Measurements from ENCODE around the gene RERE. TPM values are rescaled to one million over a fixed set of nuclear protein-coding genes. Genes with fewer than 3 reads are reported as not detected.

Gene RERE
- total RNA-seq, 1 experiment from 2014 or later: 40.6 TPM

DNA sequence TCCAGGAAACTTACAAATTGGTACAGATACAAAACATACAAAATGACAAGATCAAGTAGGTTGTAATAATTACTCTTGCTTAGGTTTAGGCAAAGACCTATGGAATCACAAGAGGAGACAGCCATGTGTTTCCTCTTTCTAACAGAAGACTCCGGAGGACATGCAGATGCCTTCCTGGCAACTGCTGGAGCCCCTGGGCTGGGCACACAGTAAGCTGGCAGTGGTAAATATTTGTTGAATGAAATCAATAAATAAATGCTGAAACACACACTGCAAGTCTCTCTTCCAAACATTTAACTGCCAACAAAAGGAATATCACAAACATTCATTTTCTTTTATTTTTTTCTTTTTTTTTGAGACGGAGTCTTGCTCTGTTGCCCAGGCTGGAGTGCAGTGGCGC, 350.1 kb downstream of the RERE start:
- H4K20me1 ChIP-seq (ENCODE audit: insufficient read depth): no peaks in the 10 kb centered on the region
- TF ChIP-seq FOSL1 (IDR thresholded peaks at IDR 0.05; ENCODE audit: low read depth): no peak
- no peak for TF ChIP-seq ELF1 (IDR thresholded peaks at IDR 0.05; ENCODE audit: borderline replicate concordance, low read depth)
- no peaks in the 10 kb centered on the region for H3K9me3 ChIP-seq (ENCODE audit: control insufficient read depth in 1 of 2, insufficient read depth in 1 of 2, low read depth in 1 of 2, low read length in 2 of 2)
- no peak overlapping the region for H3K9ac ChIP-seq (ENCODE audit: low read length)
- intact Hi-C loops (cut with micrococcal nuclease): no loop called here
- no TSS peak for BruUV-seq (replicated peaks)
- peaks cover 28% of the 10 kb centered on the region in 2 experiments for H3K4me1 ChIP-seq (ENCODE audit: control insufficient read depth in 1 of 2, insufficient read depth in 2 of 2, low read length in 2 of 2)
- no peaks in the 10 kb centered on the region for H3K27me3 ChIP-seq (ENCODE audit: insufficient read depth, low read length)
- no peak overlapping the region for H3K4me2 ChIP-seq (ENCODE audit: low read length)
- no peaks in the 10 kb centered on the region for H3K9me2 ChIP-seq (ENCODE audit: insufficient read depth)
- no peak overlapping the region for H2AFZ ChIP-seq (ENCODE audit: low read depth, low read length, poor library complexity, severe bottlenecking)
- ChIA-PET POLR2A (no interaction called here), RAD21 (ENCODE audit: low non-redundant PET in 1 of 2, low total read pairs in 2 of 2, uncharacterized antibody in 2 of 2, unreplicated experiment in 2 of 2) (no interaction called here), CTCF (no interaction called here)
- no peak overlapping the region for H3K27ac ChIP-seq (ENCODE audit: low read depth, low read length)
- H3K4me3 ChIP-seq (replicated peaks in 1 of 2; ENCODE audit: low read depth in 1 of 2, low read length in 2 of 2): no peak overlapping the region
- H3K36me3 ChIP-seq (ENCODE audit: control insufficient read depth in 1 of 2, insufficient read depth in 2 of 2, low read length in 2 of 2): no peaks in the 10 kb centered on the region
- DNase-seq (ENCODE audit: low read depth, low spot score) (no peak), ATAC-seq (no peak)
- no peaks in the 10 kb centered on the region for H3K79me2 ChIP-seq (ENCODE audit: insufficient read depth, low read length)

DNA sequence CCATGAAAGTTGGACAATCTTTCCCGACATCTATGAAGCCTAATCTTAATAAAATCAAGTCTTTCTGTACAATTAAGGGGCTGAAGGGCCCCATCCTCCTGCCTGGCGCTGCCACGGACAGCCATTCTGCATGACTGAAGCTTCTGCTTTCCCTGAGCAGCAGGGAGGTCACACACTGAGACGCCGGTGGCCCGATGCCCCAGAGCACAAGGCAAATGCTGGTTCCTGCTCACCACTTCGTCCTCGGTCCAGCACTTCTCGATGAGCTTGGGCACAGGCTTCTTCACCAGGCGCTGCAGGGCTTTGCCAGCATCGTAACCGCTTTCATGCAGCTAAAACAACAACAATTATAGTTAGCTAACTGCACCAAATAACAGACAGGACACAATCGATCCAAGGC, 351.7 kb downstream of the RERE start:
- ATAC-seq: no peak
- Histone ChIP-seq H3K9me2 (ENCODE audit: insufficient read depth) (no peaks in the 10 kb centered on the region), H2AFZ (ENCODE audit: low read depth, low read length, poor library complexity, severe bottlenecking) (no peak overlapping the region), H3K9ac (ENCODE audit: low read length) (no peak overlapping the region), H3K4me2 (ENCODE audit: low read length) (no peak overlapping the region), H3K27me3 (ENCODE audit: insufficient read depth, low read length) (no peaks in the 10 kb centered on the region), H3K36me3 (ENCODE audit: control insufficient read depth in 1 of 2, insufficient read depth in 2 of 2, low read length in 2 of 2) (no peaks in the 10 kb centered on the region), H3K27ac (ENCODE audit: low read depth, low read length) (no peak overlapping the region), H3K4me1 (ENCODE audit: control insufficient read depth in 1 of 2, insufficient read depth in 2 of 2, low read length in 2 of 2) (peaks cover 12 to 13% of the 10 kb centered on the region in 2 experiments), H3K9me3 (ENCODE audit: control insufficient read depth in 1 of 2, insufficient read depth in 1 of 2, low read depth in 1 of 2, low read length in 2 of 2) (no peaks in the 10 kb centered on the region), H3K4me3 (replicated peaks in 1 of 2; ENCODE audit: low read depth in 1 of 2, low read length in 2 of 2) (no peak overlapping the region), H4K20me1 (ENCODE audit: insufficient read depth) (no peaks in the 10 kb centered on the region), H3K79me2 (ENCODE audit: insufficient read depth, low read length) (no peaks in the 10 kb centered on the region)
- RAD21 ChIA-PET (ENCODE audit: low non-redundant PET in 1 of 2, low total read pairs in 2 of 2, uncharacterized antibody in 2 of 2, unreplicated experiment in 2 of 2): no interaction called here
- BruUV-seq (replicated peaks): no TSS peak
- CTCF ChIA-PET: interaction anchor here (1.0 to 1.3 kb wide), 2 partner anchors 105 to 383 kb away, joined by 5 to 6 read pairs; no protein-coding TSS in a partner anchor
- no peak for DNase-seq (ENCODE audit: low read depth, low spot score)
- POLR2A ChIA-PET: no interaction called here
- intact Hi-C loops (cut with micrococcal nuclease): no loop called here
- no peak for TF ChIP-seq ELF1 (IDR thresholded peaks at IDR 0.05; ENCODE audit: borderline replicate concordance, low read depth)
- no peak for TF ChIP-seq CEBPB (IDR thresholded peaks at IDR 0.05; ENCODE audit: low read depth)
- no peak for TF ChIP-seq EZH2 (IDR thresholded peaks at IDR 0.05)
- TF ChIP-seq, protein P1, sequence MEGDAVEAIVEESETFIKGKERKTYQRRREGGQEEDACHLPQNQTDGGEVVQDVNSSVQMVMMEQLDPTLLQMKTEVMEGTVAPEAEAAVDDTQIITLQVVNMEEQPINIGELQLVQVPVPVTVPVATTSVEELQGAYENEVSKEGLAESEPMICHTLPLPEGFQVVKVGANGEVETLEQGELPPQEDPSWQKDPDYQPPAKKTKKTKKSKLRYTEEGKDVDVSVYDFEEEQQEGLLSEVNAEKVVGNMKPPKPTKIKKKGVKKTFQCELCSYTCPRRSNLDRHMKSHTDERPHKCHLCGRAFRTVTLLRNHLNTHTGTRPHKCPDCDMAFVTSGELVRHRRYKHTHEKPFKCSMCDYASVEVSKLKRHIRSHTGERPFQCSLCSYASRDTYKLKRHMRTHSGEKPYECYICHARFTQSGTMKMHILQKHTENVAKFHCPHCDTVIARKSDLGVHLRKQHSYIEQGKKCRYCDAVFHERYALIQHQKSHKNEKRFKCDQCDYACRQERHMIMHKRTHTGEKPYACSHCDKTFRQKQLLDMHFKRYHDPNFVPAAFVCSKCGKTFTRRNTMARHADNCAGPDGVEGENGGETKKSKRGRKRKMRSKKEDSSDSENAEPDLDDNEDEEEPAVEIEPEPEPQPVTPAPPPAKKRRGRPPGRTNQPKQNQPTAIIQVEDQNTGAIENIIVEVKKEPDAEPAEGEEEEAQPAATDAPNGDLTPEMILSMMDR (IDR thresholded peaks at IDR 0.05 in 2 of 3, conservative IDR thresholded peaks at IDR 0.05 in 1 of 3; ENCODE audit: borderline replicate concordance in 1 of 3, insufficient read depth in 1 of 3, low read depth in 2 of 3, low read length in 2 of 3): no peak
- TF ChIP-seq ZFX (IDR thresholded peaks at IDR 0.05): no peak
- TF ChIP-seq POLR2A (IDR thresholded peaks at IDR 0.05; ENCODE audit: borderline replicate concordance, extremely low read depth, insufficient read depth, insufficient read length): no peak
- TF ChIP-seq EGR1 (IDR thresholded peaks at IDR 0.05; ENCODE audit: low read depth): no peak
- TF ChIP-seq, protein P2, sequence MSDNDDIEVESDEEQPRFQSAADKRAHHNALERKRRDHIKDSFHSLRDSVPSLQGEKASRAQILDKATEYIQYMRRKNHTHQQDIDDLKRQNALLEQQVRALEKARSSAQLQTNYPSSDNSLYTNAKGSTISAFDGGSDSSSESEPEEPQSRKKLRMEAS (IDR thresholded peaks at IDR 0.05): no peak
- no peak for TF ChIP-seq SRF (IDR thresholded peaks at IDR 0.05; ENCODE audit: low read depth)
- no peak for TF ChIP-seq ZBTB33 (IDR thresholded peaks at IDR 0.05; ENCODE audit: extremely low read depth, insufficient replicate concordance, low read length)
- TF ChIP-seq EZH2phosphoT487 (IDR thresholded peaks at IDR 0.05; ENCODE audit: borderline replicate concordance): no peak
- TF ChIP-seq, protein P3, sequence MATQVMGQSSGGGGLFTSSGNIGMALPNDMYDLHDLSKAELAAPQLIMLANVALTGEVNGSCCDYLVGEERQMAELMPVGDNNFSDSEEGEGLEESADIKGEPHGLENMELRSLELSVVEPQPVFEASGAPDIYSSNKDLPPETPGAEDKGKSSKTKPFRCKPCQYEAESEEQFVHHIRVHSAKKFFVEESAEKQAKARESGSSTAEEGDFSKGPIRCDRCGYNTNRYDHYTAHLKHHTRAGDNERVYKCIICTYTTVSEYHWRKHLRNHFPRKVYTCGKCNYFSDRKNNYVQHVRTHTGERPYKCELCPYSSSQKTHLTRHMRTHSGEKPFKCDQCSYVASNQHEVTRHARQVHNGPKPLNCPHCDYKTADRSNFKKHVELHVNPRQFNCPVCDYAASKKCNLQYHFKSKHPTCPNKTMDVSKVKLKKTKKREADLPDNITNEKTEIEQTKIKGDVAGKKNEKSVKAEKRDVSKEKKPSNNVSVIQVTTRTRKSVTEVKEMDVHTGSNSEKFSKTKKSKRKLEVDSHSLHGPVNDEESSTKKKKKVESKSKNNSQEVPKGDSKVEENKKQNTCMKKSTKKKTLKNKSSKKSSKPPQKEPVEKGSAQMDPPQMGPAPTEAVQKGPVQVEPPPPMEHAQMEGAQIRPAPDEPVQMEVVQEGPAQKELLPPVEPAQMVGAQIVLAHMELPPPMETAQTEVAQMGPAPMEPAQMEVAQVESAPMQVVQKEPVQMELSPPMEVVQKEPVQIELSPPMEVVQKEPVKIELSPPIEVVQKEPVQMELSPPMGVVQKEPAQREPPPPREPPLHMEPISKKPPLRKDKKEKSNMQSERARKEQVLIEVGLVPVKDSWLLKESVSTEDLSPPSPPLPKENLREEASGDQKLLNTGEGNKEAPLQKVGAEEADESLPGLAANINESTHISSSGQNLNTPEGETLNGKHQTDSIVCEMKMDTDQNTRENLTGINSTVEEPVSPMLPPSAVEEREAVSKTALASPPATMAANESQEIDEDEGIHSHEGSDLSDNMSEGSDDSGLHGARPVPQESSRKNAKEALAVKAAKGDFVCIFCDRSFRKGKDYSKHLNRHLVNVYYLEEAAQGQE (IDR thresholded peaks at IDR 0.05; ENCODE audit: low read depth): no peak
- TF ChIP-seq CBX3 (IDR thresholded peaks at IDR 0.05; ENCODE audit: low read depth): no peak
